AG09309 (cell line): ENCODE data around the gene SHPK.
"Not testable (repeated sequence)": the region's sequence is repeated elsewhere in the genome, so short reads cannot be mapped to it uniquely, and the experiment has no call there.

ENCODE experiments used
- DNase-seq: peaks from one replicate; pipeline ENCODE4 v3.0.0-alpha.2; 2010; ENCODE audit warnings: low read depth
- H3K4me3 ChIP-seq: 2 replicates; pipeline ENCODE4 v1.5.1; 2011; ENCODE audit warnings: mild to moderate bottlenecking, low read depth, low read length, moderate library complexity; ENCODE audit not compliant: control insufficient read depth
- TF ChIP-seq, protein P1 (sequence below): IDR thresholded peaks from 2 replicates; pipeline ENCODE4 v1.5.1; 2011; ENCODE audit warnings: mild to moderate bottlenecking, low read depth, low read length, inconsistent platforms; ENCODE audit not compliant: insufficient read depth, control insufficient read depth; ENCODE audit errors: missing control alignments

The SHPK gene

DNA sequence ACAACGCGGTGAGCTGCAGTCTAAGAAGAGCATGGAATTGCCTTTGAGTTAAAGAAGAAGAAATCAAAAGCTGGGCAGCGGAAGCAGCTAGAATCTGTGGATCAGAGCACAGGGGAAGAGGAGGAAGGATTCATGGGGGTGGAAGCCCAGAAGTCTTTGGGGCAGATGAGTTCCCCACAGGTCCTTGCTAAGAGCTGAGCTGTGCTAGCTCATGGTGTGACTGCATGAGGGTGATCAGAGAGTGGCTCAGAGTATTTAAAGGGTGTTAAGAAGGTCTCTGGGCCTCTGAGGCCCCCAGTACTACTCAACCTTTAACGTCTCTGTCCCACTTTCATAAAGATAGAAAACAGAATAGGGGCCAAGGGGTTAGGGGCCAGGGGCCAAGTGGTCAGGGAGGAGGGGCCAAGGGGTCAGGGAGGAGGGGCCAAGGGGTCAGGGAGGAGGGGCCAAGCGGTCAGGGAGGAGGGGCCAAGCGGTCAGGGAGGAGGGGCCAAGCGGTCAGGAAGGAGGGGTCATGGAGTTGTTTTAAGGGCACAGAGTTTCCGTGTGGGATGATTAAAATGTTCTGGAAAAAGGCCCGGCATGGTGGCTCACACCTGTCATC, 66.4 kb downstream of the SHPK start:
- H3K4me3 ChIP-seq = no peak overlapping the region
- DNase-seq = no peak
- TF ChIP-seq, protein P1, sequence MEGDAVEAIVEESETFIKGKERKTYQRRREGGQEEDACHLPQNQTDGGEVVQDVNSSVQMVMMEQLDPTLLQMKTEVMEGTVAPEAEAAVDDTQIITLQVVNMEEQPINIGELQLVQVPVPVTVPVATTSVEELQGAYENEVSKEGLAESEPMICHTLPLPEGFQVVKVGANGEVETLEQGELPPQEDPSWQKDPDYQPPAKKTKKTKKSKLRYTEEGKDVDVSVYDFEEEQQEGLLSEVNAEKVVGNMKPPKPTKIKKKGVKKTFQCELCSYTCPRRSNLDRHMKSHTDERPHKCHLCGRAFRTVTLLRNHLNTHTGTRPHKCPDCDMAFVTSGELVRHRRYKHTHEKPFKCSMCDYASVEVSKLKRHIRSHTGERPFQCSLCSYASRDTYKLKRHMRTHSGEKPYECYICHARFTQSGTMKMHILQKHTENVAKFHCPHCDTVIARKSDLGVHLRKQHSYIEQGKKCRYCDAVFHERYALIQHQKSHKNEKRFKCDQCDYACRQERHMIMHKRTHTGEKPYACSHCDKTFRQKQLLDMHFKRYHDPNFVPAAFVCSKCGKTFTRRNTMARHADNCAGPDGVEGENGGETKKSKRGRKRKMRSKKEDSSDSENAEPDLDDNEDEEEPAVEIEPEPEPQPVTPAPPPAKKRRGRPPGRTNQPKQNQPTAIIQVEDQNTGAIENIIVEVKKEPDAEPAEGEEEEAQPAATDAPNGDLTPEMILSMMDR = no peak

DNA sequence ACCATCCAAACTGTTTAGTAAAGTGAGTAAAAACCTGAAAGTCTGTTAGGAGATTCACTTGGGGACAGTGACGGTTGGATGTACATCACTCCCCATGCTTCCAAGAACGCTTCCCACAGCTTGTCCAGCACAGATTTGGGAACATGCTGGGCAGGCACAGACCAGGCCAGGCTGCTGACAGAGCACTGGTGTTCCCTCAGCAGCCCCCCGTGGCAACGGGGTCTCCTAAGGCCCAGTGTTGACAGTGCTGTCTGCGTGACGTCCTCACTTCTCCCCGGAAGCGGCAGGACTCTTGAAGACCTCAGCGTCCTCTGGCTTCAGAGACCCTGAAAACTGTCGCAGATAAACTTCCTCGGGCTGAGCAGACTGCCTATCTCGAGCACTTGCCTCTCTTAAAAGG, 69.5 kb downstream of the SHPK start:
- H3K4me3 ChIP-seq = no peak overlapping the region
- TF ChIP-seq, protein P1 = no peak
- DNase-seq = no peak

DNA sequence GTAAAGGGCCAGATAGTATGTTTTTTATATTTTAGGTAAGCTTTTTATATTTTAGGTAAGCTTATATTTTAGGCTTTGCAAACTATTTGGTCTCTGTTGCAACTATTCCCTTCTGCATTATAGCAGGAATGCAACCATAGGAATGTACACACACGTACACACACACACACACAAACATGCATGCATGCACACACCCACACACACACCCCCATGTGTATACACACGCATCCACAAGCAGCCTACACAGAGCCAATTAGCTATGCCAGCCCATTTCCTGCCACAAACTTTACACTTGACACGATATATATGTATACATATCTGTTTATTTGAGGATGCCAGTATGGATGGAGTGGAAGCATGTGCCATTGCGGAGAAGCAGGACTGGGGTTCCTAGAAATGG, 70.9 kb downstream of the SHPK start:
- DNase-seq = no peak
- TF ChIP-seq, protein P1 = no peak
- H3K4me3 ChIP-seq = no peak overlapping the region

DNA sequence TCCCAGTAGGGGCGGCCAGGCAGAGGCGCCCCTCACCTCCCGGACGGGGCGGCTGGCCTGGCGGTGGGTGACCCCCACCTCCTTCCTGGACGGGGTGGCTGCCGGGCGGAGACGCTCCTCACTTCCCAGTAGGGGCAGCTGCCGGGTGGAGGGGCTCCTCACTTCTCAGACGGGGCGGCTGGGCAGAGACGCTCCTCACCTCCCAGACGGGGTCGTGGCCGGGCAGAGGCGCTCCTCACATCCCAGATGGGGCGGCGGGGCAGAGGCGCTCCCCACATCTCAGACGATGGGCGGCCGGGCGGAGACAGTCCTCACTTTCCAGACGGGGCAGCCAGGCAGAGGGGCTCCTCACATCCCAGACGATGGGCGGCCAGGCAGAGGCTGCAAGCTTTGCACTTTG, 71.8 kb downstream of the SHPK start:
- not testable (repeated sequence) for H3K4me3 ChIP-seq, DNase-seq

DNA sequence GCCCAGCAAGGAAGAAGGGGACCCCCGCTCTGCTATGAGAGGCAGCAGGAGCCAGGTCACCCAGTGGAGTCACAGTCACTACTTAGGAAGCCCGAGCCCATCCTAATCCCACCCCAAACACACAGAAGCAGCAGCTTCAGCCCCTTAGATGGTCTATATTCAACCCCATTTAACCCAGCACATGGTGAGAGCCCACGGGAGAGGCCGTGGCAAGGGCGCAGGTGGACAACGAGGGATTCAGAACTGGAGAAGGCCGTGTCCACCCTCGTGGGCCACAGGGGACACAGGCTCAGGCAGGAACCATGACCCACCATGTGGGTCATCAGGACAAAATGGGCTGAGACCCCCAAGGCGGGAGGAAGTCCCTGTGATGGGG, 76.8 kb downstream of the SHPK start:
- no peak for DNase-seq
- TF ChIP-seq, protein P1 = no peak
- H3K4me3 ChIP-seq = no peak overlapping the region

DNA sequence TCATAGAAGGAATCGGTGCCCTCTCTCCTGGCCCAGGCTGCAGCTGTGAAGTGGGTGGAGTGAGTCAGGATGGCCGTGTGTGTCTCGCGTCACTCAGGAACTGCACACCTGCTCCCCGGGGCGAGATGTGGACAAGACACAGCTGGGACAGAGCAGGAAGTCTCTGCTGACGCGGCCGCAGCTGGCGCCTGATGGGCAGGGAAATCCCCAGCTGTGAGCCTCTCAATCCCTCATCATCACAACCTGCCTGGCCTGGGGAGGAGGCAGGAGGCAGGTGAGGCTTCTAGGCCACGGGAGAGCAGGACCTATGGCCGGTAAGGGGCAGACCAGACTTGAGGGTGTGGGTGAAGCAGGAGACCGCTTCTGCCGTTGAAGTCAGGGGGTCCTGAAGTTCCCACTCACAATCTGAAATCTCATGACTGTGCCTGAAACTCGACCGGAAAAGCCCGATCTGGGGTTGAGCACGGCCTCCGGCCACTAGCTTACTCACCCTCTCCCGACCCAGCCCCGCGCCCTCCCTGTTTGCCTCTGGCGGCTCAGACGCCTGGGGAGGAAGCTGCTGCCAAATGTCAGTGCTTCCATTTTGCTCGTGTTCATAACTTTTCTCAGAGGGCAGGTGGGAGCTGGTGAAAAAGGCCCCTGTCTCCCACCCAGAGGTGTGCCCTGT, 77.3 kb downstream of the SHPK start:
- DNase-seq = no peak
- TF ChIP-seq, protein P1 = no peak
- H3K4me3 ChIP-seq = no peak overlapping the region
